GDM1 (cell line): ENCODE measurements around the gene ENTPD8.
"Not testable (repeated sequence)": the region's sequence is repeated elsewhere in the genome, so short reads cannot be mapped to it uniquely, and the experiment has no call there.

Experiments
- DNase-seq: peaks from one replicate; lab custom pipeline; 2025; lab: John Stamatoyannopoulos, UW

The ENTPD8 gene

DNA sequence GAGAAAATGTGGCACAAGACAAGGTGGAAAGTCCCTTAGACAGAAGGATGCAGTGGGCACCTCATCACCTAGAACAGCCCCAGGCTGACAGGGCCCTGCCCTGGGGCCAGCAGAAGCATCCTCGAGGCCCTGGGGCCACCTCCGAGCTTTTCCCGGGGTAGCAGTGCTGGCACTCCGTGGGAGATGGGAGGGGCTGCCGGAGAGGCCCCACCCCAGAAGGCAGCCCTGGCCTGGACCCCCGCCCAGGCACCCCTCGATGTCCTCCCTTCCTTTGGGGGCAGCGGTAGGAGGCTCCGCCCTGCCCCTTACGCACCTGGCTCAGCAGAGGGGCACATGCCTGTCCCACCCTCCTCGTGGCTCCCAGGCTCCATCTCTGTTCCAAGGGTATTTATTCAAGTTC is 35.7 kb upstream of the ENTPD8 start:
- no peak for DNase-seq

DNA sequence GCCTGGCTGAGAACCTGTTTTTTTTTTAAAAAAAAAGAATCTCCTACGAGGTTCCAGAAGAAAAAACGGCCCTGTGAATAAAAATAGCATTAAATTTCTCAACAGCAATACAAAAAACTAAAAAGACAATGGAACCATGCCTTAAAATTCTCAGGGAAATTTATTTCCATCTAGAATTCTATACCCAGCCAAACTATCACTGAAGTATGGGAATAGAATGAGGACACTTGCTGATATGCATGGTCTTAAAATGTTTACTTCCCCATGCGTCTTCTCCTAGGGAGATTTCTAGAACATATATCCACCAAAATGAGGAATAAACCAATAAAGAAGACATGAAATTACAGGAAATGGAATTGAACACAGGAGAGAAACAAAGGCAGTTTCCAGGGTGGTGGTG is 34.5 kb upstream of the ENTPD8 start:
- DNase-seq: no peak

DNA sequence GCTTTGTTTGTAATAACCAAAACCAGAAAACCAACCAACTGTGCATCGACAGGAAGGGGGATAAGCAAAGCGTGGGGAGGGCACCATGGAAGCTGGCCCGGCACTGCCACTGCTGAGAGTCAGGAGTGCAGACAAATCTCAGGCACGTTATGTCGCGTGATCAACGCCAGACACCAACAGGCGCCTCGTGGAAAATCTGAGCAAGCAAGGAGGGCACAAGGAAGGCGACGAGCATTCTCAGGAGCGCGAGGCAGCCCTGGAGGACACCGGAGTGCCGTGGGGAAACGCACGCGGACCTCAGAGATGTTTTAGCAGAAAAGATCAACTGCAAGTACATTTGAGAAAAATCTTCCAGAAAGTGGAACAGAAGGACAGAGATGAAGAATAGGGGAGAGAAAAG is 33.1 kb upstream of the ENTPD8 start:
- no peak for DNase-seq

DNA sequence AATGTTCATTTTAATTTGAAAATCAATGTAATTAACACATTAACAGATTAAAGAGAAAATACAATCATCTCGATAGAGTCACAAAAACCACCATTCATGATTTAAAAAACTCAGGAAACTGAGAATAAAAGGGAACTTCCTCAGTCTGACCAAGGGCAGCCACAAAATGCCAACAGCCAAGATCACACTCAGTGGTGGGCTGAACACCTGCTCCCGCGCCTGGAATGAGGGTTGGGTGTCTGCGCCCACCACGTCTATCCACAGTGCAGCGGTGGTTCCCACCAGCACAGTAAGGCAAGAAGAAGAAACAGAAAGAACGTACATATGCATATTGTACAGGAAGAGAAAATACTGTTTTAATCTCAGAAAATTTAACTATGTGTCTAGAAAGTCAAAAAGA is 29.6 kb upstream of the ENTPD8 start:
- DNase-seq: peak; percentile 36

DNA sequence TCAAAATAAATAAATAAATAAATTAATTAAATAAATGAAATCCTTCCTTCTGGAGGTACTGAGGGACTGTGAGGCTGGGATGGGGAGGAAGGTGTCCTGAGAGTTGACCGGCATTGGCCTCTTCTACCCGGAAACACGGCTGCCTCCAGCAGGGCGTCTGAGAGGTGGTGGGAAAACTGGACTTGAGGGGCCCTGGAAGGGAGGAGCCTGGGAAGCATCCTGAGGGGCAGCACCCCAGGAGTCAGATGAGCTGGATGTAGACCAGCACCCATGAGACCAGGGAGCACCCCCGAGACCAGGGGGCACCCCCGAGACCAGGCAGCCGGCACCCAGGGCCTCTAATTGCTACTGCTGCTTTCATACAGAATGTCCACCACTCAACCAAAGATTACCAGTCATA is 26.7 kb upstream of the ENTPD8 start:
- no peak for DNase-seq

DNA sequence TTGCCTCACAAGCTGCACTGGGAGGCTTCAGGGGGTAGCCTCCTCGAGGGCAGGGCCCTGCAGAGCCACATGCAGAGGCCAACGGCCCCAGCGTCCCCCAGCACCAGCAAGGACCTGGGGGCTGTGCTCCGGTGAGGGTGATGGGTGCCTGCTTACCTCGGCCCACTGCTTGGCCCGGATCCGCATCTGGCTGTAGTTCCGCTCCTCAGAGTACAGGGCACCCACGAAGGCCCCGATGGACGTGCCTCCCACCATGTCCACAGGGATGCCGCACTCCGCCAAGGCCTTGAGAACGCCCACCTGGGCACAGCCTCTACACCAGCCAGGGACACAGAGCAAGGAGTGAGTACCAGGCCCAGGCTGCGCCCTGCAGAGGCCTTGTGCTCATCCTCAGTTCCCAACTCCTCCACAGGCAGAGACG is 26.0 kb upstream of the ENTPD8 start:
- DNase-seq: no peak

DNA sequence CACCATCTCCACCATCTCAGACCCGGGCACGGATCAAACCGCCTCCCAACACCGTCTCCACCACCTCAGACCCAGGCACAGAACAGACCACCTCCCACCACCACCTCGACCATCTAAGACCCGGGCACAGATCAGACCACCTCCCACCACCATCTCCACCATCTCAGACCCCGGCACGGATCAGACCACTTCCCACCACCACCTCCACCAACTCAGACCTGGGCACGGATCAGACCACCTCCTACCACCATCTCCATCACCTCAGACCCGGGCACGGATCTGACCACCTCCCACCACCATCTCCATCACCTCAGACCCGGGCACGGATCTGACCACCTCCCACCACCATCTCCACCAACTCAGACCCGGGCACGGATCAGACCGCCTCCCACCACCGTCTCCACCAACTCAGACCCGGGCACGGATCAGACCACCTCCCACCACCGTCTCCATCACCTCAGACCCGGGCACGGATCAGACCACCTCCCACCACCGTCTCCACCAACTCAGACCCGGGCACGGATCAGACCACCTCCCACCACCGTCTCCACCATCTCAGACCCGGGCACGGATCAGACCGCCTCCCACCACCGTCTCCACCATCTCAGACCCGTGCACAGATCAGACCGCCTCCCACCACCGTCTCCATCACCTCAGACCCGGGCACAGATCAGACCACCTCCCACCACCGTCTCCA is 25.4 kb upstream of the ENTPD8 start:
- not testable (repeated sequence) for DNase-seq

DNA sequence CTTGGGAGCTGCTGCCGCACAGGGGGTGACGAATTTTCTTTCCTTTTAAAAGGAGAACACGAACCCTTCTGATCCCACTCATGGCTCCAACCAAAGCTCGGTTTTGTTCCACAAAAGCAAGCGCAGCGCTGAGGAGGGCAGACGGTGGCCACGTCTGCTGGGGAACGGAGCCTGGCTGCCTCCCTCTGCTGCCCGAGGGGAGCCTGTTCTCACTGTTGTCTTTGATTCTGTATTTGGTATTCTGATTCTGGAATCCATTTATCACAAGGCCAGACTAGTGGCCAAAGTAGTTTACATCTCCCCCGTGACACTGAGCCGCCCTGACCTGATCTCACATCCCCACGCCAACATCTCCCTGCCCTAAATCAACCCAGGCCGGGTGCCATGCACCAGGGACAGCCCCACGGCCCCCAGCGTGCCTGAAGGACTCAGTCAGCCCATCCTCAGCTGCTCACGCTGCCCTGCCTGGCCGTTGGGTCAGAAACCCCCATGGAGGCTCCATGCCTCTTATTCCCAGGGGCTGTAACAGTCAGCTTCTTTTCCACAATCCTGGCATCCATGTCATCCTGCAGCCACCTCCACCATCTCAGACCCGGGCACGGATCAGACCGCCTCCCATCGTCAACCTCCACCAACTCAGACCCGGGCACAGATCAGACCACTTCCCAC is 24.7 kb upstream of the ENTPD8 start:
- no peak for DNase-seq

DNA sequence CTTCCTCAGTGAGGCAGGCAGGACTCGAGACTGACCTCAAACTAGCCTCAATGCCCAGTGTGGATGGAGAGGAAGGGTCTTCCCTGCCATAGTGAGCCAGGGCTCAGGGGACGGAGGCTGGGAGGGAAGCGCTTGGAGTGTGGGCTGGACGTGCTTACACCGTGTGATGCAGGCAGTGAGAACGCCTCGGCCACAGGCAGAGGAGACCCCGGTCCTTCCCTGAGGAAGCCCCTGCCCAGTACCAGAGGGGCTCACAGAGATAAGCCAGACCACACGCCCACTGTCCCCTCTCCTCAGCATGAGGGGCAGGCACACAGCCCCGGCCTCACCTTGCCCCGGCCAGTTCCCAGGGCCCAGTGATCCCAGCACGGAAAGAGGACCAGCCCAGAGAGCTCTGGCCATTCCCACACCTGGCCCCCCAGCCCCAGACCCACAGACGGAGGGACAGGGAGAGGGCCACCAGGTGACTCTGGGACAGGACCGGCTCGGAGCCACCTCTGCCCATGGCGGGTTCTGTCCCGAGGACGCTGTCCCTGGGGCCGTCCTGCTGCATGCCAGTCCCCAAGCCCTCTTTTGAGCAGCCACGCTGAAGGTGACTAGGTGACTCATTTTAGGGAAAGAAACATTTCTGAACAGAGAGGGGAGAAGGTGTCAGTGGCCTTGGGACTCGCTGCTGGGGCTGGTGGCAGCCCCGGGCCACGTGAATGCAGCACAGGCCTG is 24.0 kb upstream of the ENTPD8 start:
- no peak for DNase-seq

DNA sequence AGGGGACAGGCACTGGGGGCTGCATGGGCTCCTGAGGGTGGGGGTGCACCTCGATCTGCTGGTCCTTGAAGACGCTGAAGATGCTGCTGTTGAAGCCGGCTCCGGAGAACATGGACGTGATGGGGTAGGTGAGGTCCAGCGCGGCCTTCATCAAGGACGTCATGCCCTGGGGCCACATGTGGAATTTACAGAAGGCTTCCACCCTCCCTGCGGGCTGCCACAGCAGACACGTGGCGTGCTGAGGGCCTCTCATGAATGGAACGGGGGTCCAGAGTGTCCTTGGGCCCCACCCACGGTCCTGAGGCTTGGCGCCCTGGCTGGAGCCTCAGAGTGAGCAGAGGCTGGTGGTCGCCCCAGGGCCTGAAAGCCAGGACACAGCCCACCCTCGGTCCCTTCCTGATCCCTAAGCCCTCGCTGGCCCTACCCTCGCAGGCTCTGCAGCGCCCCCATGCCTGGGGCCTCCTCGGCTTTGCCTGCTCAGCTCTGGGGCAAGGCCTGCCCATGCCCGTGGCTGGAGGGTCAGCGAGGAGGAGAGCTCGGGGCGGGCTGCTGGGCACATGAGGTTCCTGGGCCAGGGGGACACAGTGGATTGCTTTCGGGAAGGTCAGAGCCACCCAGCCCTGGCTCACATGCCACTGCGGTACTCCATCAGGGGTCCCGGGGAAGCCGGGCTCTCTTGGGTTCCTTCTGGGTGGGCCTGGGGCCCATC is 23.3 kb upstream of the ENTPD8 start:
- no peak for DNase-seq

DNA sequence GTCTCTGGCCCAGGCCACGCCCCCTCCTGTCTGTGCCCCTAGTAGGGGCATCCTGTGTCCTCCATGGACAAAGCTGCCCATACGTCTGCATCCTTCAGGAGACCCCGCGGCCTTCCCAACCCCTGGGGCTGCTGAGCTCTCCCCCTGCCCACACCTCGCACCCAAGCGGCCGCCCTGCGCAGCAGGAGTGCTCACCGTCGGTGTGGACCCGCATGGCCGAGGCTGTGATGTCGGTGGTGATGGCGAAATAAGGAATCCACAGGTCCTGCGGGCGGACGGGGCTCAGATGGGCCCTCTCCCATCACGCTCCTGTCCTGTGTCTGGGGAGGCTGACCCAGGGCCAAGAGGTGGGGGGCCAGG is 22.8 kb upstream of the ENTPD8 start:
- DNase-seq: no peak

DNA sequence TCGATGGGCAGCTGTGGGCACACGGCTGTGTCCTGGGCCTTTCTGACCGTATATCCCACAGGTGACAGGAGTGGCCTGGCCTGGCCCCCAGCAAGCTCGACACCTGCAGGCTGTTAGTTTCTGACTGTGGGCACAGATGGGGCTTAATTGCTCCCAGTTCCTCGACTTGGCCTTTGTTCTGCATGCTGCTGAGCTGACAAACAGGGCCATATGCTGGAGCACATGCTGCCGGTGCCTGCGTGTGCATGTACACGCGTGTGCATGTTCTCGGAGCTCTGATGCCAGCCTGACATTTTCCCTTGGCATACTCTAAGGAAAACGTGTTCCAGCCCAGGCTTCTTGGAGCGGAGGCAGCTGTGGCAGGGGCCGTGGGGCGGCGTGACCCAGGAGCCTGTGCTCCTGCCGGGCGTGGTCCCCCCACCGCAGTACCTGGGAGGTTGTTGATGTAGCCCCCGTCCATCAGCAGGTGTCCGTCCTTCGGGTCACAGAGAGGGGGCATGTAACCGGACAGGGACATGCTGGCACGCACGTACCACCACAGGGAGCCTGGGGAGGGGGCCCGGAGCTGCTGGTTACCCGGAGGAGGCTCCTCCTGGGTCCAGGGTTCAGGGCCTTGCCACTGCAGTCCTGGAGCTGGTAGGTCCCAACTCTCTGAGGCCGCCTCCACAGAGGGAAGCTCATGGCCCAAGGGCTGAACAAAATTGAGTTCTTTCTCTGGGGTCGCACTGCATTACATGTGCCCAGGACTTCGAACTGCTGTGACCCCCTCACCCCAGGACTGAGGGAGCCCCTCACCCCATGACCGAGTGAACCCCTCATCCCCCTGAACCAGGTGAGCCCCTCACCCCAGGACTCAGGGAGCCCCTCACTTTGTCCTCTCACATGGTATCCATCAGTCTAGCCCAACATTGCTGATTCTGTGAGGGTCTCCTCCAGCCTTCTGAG is 22.1 kb upstream of the ENTPD8 start:
- DNase-seq: no peak

DNA sequence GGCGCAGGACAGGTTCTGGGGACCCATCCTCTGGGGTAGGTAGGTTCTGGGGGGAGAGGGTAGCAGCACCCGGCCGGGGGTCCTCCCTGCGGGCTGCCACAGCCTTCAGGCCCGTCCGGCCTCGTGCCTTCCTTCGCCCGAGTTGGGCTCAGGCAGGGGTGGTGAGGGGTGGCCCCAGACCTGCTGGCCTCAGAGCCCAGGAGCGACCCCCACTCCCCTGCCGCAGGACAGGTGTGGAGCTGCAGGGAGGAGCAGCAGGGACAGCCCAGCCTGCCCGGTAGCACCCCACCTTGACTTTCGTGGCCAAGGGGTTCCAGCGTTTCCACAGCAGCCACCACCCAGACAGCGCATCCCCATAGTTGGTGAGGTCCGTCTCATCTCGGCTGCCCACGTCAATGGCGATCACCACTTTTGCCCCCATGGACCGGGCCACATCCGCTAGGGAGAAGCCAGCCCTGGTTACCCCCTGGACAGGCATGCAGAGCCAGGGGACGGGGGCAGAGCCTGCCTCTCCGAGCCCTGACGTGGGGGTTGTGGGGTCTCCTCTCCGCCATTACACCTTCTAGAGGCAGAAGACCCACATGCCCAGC is 21.3 kb upstream of the ENTPD8 start:
- no peak for DNase-seq

DNA sequence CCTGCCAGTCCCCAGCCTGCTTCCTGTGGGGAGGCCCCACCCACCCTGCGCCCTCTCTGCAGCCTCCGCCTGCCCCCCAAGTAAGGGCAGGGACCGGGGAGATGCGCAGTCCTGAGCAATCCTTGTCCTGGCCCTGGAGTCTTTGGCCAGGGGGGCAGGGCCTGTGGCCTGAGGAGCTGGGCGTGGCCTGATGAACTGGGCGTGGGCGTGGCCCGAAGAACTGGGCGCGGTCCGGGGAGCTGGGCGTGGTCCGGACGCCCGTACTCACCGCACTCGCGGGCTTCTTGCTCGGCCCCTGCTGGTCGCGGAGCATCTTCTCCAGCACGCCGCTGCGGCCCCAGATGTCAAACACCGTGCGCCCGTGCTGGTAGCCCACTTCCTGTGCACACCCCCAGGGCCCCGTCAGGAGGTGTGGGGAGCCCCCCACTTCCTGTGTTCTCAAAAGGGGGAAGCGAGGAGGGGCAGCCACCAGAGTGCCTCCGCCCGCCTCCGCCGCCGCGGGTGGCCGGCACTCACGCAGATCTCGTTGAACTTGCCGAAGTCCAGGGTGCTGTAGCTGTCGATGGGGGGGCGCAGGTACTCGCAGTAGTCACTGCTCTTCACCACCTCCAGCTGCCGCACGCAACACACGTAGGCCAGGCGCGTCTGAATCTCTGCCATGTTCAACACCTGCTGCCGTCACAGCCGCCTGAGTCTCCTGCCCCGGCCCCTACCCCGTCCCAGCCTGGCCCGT is 20.7 kb upstream of the ENTPD8 start:
- no peak for DNase-seq

DNA sequence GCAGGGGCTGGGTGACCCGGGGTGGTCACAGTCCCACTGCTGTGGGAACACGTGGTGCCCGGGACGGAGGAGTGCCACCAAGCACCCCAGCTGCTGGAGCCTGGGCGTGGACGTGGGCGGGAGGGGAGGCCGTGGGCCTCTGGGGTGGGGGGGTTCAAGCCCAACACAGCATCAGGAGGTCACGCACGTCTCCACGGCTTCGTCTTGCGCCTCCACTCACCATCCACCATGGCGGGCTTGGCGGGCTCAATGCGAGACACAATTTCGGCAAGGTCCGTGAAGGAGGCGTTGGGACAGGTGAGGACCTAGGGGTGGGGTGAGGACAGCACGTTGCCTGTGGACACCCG is 20.1 kb upstream of the ENTPD8 start:
- no peak for DNase-seq

DNA sequence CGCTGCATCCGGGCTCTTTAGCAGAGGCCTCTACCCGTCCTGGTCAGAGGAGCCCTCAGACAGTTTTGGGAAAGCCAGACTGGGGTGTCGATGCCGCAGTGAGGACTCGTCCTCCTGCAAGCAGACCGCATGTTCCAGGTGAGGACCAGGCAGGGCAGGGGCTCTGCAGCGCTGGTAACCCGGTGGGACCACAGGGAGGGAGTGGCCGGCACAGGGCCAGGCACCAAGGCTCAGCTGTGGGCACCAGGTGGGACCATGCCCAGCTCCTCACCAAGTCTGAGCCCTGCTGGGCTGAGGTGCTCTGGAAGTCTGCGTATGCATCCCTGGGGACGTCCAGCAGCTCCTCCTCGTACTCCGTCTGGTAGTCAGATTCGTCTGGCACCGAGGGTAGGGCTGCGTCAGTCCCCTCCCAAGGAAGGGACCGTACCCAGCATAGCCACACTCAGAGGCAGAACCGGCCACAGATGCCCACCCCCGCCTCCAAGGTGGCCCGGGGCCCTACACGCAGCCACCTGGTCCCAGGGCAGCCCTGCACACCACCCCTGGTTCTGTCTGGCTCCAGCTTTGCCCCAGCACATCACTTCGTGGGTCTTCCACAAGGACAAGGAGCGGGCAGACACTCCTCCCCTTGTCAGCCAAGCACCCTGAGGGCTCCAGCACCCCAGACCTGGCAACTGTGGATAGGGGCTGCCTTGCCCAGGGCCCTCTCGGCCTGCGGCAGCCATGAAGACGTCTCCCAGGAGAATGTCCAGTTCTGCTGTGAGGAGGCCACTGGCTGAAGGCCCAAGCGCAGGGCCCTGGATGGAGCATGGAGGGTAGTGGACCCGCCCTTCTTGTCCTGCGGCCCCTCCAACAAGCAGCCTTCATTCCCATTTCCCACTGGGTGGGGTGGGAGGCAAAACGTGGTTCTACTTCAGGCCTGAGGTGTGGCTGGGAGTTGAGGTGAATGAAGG is 19.5 kb upstream of the ENTPD8 start:
- DNase-seq: no peak

DNA sequence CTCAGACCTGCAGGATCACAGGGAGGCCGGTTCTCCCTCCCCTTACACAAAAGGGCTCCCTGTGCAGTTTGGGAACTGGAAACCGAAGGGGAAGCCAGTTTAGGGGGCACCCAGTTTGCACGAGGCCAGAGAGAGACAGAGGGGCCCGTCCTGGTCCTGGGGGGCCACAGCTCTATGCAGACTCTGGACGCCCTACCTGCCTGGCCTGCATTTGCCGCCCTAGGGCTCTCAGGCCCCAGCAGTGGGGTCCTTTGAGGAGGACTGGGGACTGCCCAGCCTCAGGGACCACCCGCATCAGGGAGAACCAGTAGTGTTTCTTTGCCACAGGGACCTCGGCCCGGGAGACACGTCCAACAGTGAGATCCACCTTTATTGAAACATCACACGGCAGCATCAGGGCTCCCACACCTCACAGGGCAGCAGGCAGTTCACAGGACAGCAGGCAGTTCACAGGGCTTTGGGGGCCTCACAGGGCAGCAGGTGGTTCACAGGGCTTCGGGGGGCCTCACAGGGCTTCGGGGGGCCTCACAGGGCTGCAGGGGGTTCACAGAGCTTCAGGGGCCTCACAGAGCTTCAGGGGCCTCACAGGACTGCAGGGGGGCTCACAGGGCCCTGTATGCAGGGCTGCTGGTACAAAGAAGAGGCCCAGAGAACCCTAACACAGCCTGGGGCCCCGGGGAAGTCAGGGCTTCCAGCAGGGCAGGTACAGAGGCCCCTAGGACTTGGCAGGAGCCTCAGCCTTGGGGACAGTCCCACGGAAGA is 18.6 kb upstream of the ENTPD8 start:
- no peak for DNase-seq

DNA sequence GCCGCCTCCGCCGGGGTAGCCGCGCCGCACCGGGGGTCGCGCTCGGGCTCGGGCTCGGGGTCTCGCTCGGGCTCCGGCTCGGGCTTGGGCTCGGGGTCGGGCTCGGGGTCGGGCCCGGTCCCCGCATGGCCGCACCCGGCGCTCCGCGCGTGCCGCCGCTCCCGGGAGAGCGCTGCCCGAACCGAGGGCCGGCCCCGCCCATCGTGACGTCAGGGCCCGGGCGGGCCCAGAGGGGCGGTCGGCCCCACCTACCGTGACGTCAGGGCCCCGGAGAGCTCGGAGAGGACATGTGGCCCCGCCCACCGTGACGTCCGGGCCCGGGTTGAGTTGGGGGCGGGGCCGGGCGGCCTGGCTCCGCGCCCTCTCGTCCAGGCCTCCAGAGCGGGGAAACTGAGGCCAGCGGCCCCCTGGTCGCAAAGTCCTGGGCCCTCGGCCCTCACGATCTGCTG is 18.0 kb upstream of the ENTPD8 start, which contains the start of gene NSMF:
TSS of gene NSMF (minus strand) at position 183 of the 449 bp plus-strand sequence. CDS start 232 bp downstream, outside the sequence.
- DNase-seq: peak; percentile 85
